HuH-7.5 (cell line): ENCODE data around the gene CHRM2.

Experiments used
- DNase-seq: peaks from one replicate; pipeline ENCODE4 v3.0.0; 2011; ENCODE audit warnings: low spot score

CHRM2 gene

DNA sequence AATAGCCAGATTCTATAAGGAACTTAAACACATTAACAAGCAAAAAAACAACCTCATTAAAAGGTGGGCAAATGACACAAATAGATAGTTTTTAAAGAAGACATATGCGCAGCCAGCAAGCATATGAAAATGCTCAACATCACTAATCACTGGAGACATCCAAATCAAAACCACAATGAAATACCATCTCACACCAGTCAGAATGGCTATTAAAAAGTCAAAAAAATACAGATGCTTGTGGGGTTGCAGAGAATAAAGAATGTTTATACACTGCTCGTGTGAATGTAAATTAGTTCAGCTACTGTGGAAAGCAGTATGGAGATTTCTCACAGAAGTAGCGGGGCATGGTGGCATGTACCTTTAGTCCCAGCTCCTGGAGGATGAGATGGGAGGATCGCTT, 164.0 kb downstream of the CHRM2 start:
- no peak for DNase-seq

DNA sequence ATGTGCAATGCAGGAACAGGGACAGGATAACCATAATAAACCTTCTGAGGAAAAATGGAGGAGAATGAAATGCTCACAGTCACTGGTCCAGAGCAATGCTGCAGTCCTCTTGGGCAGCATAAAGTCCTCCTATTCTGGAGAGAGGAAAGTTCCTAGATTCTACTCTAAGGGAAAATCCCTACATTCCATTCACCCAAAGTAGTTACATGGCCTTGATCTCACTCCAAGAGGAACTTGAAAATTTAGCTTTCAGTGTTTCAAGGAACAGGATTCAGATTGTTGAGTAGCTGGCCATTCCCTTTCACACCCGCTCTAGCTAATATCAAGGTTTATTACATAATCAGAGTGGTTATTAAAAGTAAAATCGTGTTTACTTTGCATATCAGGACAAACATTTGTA, 168.3 kb downstream of the CHRM2 start:
- DNase-seq, result no peak

DNA sequence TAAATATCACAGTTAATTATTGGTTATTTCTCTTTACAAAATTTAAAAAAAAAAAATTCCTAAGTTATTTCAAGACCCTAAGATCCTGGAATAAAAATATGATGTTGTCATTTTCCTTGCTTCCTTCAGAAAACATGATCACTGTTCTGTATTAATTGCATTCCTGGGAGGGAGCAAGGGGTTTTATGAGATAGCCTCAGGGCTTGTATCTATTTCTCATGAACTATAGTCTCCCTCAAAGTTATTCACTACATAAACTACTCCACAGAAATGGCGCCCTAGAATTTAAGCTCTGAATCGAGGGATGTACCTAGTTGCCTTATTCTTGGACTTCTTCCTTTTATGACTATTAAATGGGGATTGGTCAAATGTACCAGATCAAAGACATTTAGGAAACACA, 170.3 kb downstream of the CHRM2 start:
- no peak for DNase-seq

DNA sequence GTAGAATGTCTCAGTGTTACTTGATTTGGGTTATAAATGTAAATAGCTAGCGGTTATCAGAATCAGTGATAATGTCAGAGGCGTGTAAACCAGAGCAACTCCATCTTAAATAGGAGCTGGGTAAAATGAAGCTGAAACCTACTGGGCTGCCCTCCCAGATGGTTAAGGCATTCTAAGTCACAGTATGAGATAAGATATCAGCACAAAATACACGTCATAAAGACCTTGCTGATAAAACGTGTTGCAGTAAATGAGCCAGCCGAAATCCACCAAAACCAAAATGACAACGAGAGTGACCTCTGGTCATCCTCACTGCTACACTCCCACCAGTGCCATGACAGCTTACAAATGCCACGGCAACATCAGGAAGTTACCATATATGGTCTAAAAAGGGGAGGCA, 172.3 kb downstream of the CHRM2 start:
- DNase-seq, result no peak

DNA sequence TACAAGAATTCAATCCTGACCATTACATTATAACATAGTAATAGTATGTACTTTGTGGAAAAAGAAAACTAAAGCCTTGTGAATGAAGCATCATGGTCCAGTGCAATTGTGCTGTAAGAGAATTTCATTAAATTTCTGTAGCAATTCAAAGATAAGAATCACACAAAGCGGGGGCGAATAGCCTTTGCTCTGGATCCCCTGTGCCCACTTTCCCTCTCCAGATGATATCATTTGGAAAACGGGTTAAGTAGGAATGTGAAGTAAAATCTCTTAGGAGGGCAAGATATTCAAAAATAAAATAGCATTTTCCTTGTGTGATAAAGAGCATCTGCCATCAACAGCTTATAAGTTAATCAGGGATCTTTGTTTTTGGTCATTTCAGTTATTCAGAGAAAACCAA, 177.1 kb downstream of the CHRM2 start:
- no peak for DNase-seq

DNA sequence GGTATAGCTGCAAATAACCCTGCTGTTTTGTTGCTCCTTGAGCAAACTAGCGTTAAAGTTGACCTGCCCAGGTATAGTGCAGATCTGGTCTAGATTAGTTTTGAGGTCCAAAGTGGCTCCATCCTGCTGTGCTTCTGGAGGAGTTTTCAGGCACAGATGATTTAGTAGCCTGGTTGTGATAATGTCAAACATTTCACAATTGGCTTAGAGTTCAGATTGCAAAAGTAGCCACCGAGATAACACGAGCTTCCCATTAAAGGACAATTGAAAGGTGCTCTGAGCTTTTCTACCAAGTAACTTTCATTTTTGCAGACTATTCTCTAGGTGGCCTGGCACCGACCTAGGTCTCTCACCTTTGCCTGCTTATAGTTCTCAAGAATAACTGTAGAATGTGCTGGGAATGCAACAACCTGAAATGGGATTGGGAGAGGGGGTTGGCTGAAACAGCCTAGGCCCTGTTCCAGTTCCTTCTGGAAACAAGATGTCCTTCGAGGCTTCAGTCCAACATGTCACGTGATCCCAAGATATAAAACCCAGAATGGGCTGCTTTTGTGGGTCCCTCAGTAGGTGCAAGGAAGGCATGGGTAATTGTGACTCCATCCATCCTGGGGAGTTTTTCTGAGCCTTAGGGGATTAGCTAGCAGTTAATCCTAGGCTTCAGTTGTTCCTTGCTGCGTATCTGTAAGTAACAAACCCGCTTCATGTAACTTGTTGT, 201.0 kb downstream of the CHRM2 start:
- DNase-seq, result no peak
